Measurements from ENCODE around the gene RAMP3.
A peak's percentile ranks its signal among the peaks of the same experiment; 100 is the strongest.
"Not testable (repeated sequence)": the region's sequence is repeated elsewhere in the genome, so short reads cannot be mapped to it uniquely, and the experiment has no call there.

The RAMP3 gene

GRCh38 chr7:45157653-45158401, at the start of gene RAMP3:
Gene RAMP3 (plus strand): TSS chr7:45157791. CDS start chr7:45157829, 38 bp downstream.
- peaks cover 4% of the 10 kb centered on the region for H3K27me3 ChIP-seq (ENCODE audit: low read depth, low read length)
- H3K9me3 ChIP-seq (ENCODE audit: control insufficient read depth in 1 of 2, low read length in 2 of 2) = no peaks in the 10 kb centered on the region
- H3K4me1 ChIP-seq (ENCODE audit: control insufficient read depth in 1 of 2, insufficient read depth in 2 of 2, low read length in 2 of 2) = peaks cover 0 to 4% of the 10 kb centered on the region in 2 donors
- no peak within 1 kb of the TSS for H3K27ac ChIP-seq (ENCODE audit: low read length)
- H3K36me3 ChIP-seq (ENCODE audit: control insufficient read depth in 1 of 2, insufficient read depth in 2 of 2, low read length in 2 of 2) = no peaks in the 10 kb centered on the region
- H3K4me3 ChIP-seq (ENCODE audit: low read depth in 1 of 2, low read length in 2 of 2) = peak within 1 kb of the TSS in 1 of 2 donors; percentile 53

GRCh38 chr7:45108863-45109262, 48.7 kb upstream of the RAMP3 start:
- H3K27me3 ChIP-seq (ENCODE audit: low read depth, low read length) = no peaks in the 10 kb centered on the region
- H3K9me3 ChIP-seq (ENCODE audit: control insufficient read depth in 1 of 2, low read length in 2 of 2) = no peaks in the 10 kb centered on the region
- no peak overlapping the region for H3K4me3 ChIP-seq (ENCODE audit: low read depth in 1 of 2, low read length in 2 of 2)
- H3K36me3 ChIP-seq (ENCODE audit: control insufficient read depth in 1 of 2, insufficient read depth in 2 of 2, low read length in 2 of 2) = peaks cover 50 to 57% of the 10 kb centered on the region in 2 donors
- no peak overlapping the region for H3K27ac ChIP-seq (ENCODE audit: low read length)
- peaks cover 4 to 51% of the 10 kb centered on the region in 2 donors for H3K4me1 ChIP-seq (ENCODE audit: control insufficient read depth in 1 of 2, insufficient read depth in 2 of 2, low read length in 2 of 2)

- no peaks in the 10 kb centered on the region for H3K27me3 ChIP-seq (ENCODE audit: low read depth, low read length)
- H3K4me1 ChIP-seq (ENCODE audit: control insufficient read depth in 1 of 2, insufficient read depth in 2 of 2, low read length in 2 of 2) = peaks cover 4 to 50% of the 10 kb centered on the region in 2 donors
- H3K4me3 ChIP-seq (ENCODE audit: low read depth in 1 of 2, low read length in 2 of 2) = peak within 1 kb of the TSS; percentile 82 to 86
- no peaks in the 10 kb centered on the region for H3K9me3 ChIP-seq (ENCODE audit: control insufficient read depth in 1 of 2, low read length in 2 of 2)
- peaks cover 23 to 30% of the 10 kb centered on the region in 2 donors for H3K36me3 ChIP-seq (ENCODE audit: control insufficient read depth in 1 of 2, insufficient read depth in 2 of 2, low read length in 2 of 2)
- peak within 1 kb of the TSS; percentile 99 for H3K27ac ChIP-seq (ENCODE audit: low read length)
Measured at GRCh38 chr7:45111298-45112223, 46.0 kb upstream of the RAMP3 start, which contains the start of gene TBRG4. Gene TBRG4 (minus strand): TSS chr7:45111697. CDS start chr7:45109237, 2,460 bp downstream.

- Histone ChIP-seq H3K27me3 (ENCODE audit: low read depth, low read length) (no peaks in the 10 kb centered on the region), H3K4me1 (ENCODE audit: control insufficient read depth in 1 of 2, insufficient read depth in 2 of 2, low read length in 2 of 2) (peaks cover 4 to 39% of the 10 kb centered on the region in 2 donors), H3K27ac (ENCODE audit: low read length) (no peak overlapping the region), H3K4me3 (ENCODE audit: low read depth in 1 of 2, low read length in 2 of 2) (peak overlapping the region in 1 of 2 donors; percentile 86), H3K9me3 (ENCODE audit: control insufficient read depth in 1 of 2, low read length in 2 of 2) (no peaks in the 10 kb centered on the region), H3K36me3 (ENCODE audit: control insufficient read depth in 1 of 2, insufficient read depth in 2 of 2, low read length in 2 of 2) (peaks cover 12 to 19% of the 10 kb centered on the region in 2 donors)
Measured at GRCh38 chr7:45112648-45113047, 44.9 kb upstream of the RAMP3 start.

- not testable (repeated sequence) for H3K27me3 ChIP-seq (ENCODE audit: low read depth, low read length); H3K9me3 ChIP-seq (ENCODE audit: control insufficient read depth in 1 of 2, low read length in 2 of 2); H3K36me3 ChIP-seq (ENCODE audit: control insufficient read depth in 1 of 2, insufficient read depth in 2 of 2, low read length in 2 of 2); H3K4me3 ChIP-seq (ENCODE audit: low read depth in 1 of 2, low read length in 2 of 2); H3K27ac ChIP-seq (ENCODE audit: low read length)
- H3K4me1 ChIP-seq (ENCODE audit: control insufficient read depth in 1 of 2, insufficient read depth in 2 of 2, low read length in 2 of 2) = peaks cover 0 to 23% of the 10 kb centered on the region in 2 donors
Measured at GRCh38 chr7:45114257-45114656, 43.3 kb upstream of the RAMP3 start.

- peaks cover 0 to 16% of the 10 kb centered on the region in 2 donors for H3K4me1 ChIP-seq (ENCODE audit: control insufficient read depth in 1 of 2, insufficient read depth in 2 of 2, low read length in 2 of 2)
- no peak overlapping the region for H3K27ac ChIP-seq (ENCODE audit: low read length)
- H3K27me3 ChIP-seq (ENCODE audit: low read depth, low read length) = no peaks in the 10 kb centered on the region
- H3K4me3 ChIP-seq (ENCODE audit: low read depth in 1 of 2, low read length in 2 of 2) = no peak overlapping the region
- H3K36me3 ChIP-seq (ENCODE audit: control insufficient read depth in 1 of 2, insufficient read depth in 2 of 2, low read length in 2 of 2) = no peaks in the 10 kb centered on the region
- no peaks in the 10 kb centered on the region for H3K9me3 ChIP-seq (ENCODE audit: control insufficient read depth in 1 of 2, low read length in 2 of 2)
Measured at GRCh38 chr7:45114926-45115325, 42.7 kb upstream of the RAMP3 start.

- H3K27ac ChIP-seq (ENCODE audit: low read length) = no peak overlapping the region
- H3K9me3 ChIP-seq (ENCODE audit: control insufficient read depth in 1 of 2, low read length in 2 of 2) = no peaks in the 10 kb centered on the region
- H3K4me3 ChIP-seq (ENCODE audit: low read depth in 1 of 2, low read length in 2 of 2) = no peak overlapping the region
- no peaks in the 10 kb centered on the region for H3K36me3 ChIP-seq (ENCODE audit: control insufficient read depth in 1 of 2, insufficient read depth in 2 of 2, low read length in 2 of 2)
- H3K27me3 ChIP-seq (ENCODE audit: low read depth, low read length) = no peaks in the 10 kb centered on the region
- H3K4me1 ChIP-seq (ENCODE audit: control insufficient read depth in 1 of 2, insufficient read depth in 2 of 2, low read length in 2 of 2) = peaks cover 0 to 7% of the 10 kb centered on the region in 2 donors
Measured at GRCh38 chr7:45116048-45116447, 41.5 kb upstream of the RAMP3 start.

- Histone ChIP-seq H3K36me3 (ENCODE audit: control insufficient read depth in 1 of 2, insufficient read depth in 2 of 2, low read length in 2 of 2) (no peaks in the 10 kb centered on the region), H3K27ac (ENCODE audit: low read length) (no peak overlapping the region), H3K4me1 (ENCODE audit: control insufficient read depth in 1 of 2, insufficient read depth in 2 of 2, low read length in 2 of 2) (peaks cover 0 to 3% of the 10 kb centered on the region in 2 donors), H3K4me3 (ENCODE audit: low read depth in 1 of 2, low read length in 2 of 2) (no peak overlapping the region), H3K9me3 (ENCODE audit: control insufficient read depth in 1 of 2, low read length in 2 of 2) (no peaks in the 10 kb centered on the region), H3K27me3 (ENCODE audit: low read depth, low read length) (no peaks in the 10 kb centered on the region)
Measured at GRCh38 chr7:45117582-45117981, 40.0 kb upstream of the RAMP3 start.

- no peaks in the 10 kb centered on the region for H3K36me3 ChIP-seq (ENCODE audit: control insufficient read depth in 1 of 2, insufficient read depth in 2 of 2, low read length in 2 of 2)
- no peaks in the 10 kb centered on the region for H3K4me1 ChIP-seq (ENCODE audit: control insufficient read depth in 1 of 2, insufficient read depth in 2 of 2, low read length in 2 of 2)
- no peak overlapping the region for H3K27ac ChIP-seq (ENCODE audit: low read length)
- no peaks in the 10 kb centered on the region for H3K9me3 ChIP-seq (ENCODE audit: control insufficient read depth in 1 of 2, low read length in 2 of 2)
- no peak overlapping the region for H3K4me3 ChIP-seq (ENCODE audit: low read depth in 1 of 2, low read length in 2 of 2)
- no peaks in the 10 kb centered on the region for H3K27me3 ChIP-seq (ENCODE audit: low read depth, low read length)
Measured at GRCh38 chr7:45118292-45118691, 39.3 kb upstream of the RAMP3 start.

- no peak overlapping the region for H3K4me3 ChIP-seq (ENCODE audit: low read depth in 1 of 2, low read length in 2 of 2)
- no peaks in the 10 kb centered on the region for H3K27me3 ChIP-seq (ENCODE audit: low read depth, low read length)
- no peaks in the 10 kb centered on the region for H3K9me3 ChIP-seq (ENCODE audit: control insufficient read depth in 1 of 2, low read length in 2 of 2)
- no peaks in the 10 kb centered on the region for H3K4me1 ChIP-seq (ENCODE audit: control insufficient read depth in 1 of 2, insufficient read depth in 2 of 2, low read length in 2 of 2)
- H3K27ac ChIP-seq (ENCODE audit: low read length) = no peak overlapping the region
- H3K36me3 ChIP-seq (ENCODE audit: control insufficient read depth in 1 of 2, insufficient read depth in 2 of 2, low read length in 2 of 2) = no peaks in the 10 kb centered on the region
Measured at GRCh38 chr7:45118889-45119331, 38.7 kb upstream of the RAMP3 start.

- Histone ChIP-seq H3K27ac (ENCODE audit: low read length) (no peak overlapping the region), H3K27me3 (ENCODE audit: low read depth, low read length) (no peaks in the 10 kb centered on the region), H3K36me3 (ENCODE audit: control insufficient read depth in 1 of 2, insufficient read depth in 2 of 2, low read length in 2 of 2) (no peaks in the 10 kb centered on the region), H3K4me1 (ENCODE audit: control insufficient read depth in 1 of 2, insufficient read depth in 2 of 2, low read length in 2 of 2) (no peaks in the 10 kb centered on the region), H3K4me3 (ENCODE audit: low read depth in 1 of 2, low read length in 2 of 2) (no peak overlapping the region), H3K9me3 (ENCODE audit: control insufficient read depth in 1 of 2, low read length in 2 of 2) (no peaks in the 10 kb centered on the region)
Measured at GRCh38 chr7:45119550-45119949, 38.0 kb upstream of the RAMP3 start.
